MM.1S (cell line): ENCODE measurements around the gene ZNF138.

Source experiments
- DNase-seq: peaks from one replicate; pipeline ENCODE4 v3.0.0-alpha.2; 2015
- H2AFZ ChIP-seq: fragments of 300-600 bp; sonication (generic); 2 replicates; pipeline ENCODE4 v1.6.0; 2016; ENCODE audit warnings: antibody characterized with exemption, low read length
- H3F3A ChIP-seq: fragments of 300-600 bp; sonication (generic); 2 replicates; pipeline ENCODE4 v1.6.1; 2016; ENCODE audit warnings: mild to moderate bottlenecking, antibody characterized with exemption, low read length, moderate library complexity, mixed read lengths; ENCODE audit not compliant: insufficient read depth
- H3K27ac ChIP-seq: fragments of 300-600 bp; sonication (generic); 2 replicates; pipeline ENCODE4 v1.5.1; 2016; ENCODE audit warnings: mild to moderate bottlenecking, low read length
- H3K27me3 ChIP-seq: fragments of 300-600 bp; sonication (generic); replicated peaks from 2 replicates; pipeline ENCODE4 v1.6.0; 2016; ENCODE audit warnings: low read length; ENCODE audit not compliant: insufficient read depth
- H3K36me3 ChIP-seq: fragments of 300-600 bp; sonication (generic); replicated peaks from 2 replicates; pipeline ENCODE4 v1.6.1; 2016; ENCODE audit warnings: mild to moderate bottlenecking, low read length, mixed read lengths; ENCODE audit not compliant: insufficient read depth
- H3K4me1 ChIP-seq: fragments of 300-600 bp; sonication (generic); 2 replicates; pipeline ENCODE4 v1.6.1; 2016; ENCODE audit warnings: low read length, mixed read lengths
- H3K4me2 ChIP-seq: fragments of 300-600 bp; sonication (generic); 2 replicates; pipeline ENCODE4 v1.6.0; 2016; ENCODE audit warnings: low read depth, low read length
- H3K4me3 ChIP-seq: fragments of 300-600 bp; sonication (generic); 2 replicates; pipeline ENCODE4 v1.5.1; 2016; ENCODE audit warnings: low read length, mixed read lengths
- H3K79me2 ChIP-seq: fragments of 300-600 bp; sonication (generic); 2 replicates; pipeline ENCODE4 v1.6.1; 2016; ENCODE audit warnings: mixed run types, low read length, mixed read lengths
- H3K9ac ChIP-seq: fragments of 300-600 bp; sonication (generic); 2 replicates; pipeline ENCODE4 v1.6.1; 2016; ENCODE audit warnings: low read length, mixed read lengths
- H3K9me2 ChIP-seq: fragments of 300-600 bp; sonication (generic); replicated peaks from 2 replicates; pipeline ENCODE4 v1.6.1; 2016; ENCODE audit warnings: mild to moderate bottlenecking, low read length, mixed read lengths; ENCODE audit not compliant: insufficient read depth
- H3K9me3 ChIP-seq: fragments of 300-600 bp; sonication (generic); replicated peaks from 2 replicates; pipeline ENCODE4 v1.6.1; 2016; ENCODE audit warnings: mild to moderate bottlenecking, low read length, mixed read lengths; ENCODE audit not compliant: insufficient read depth
- H4K20me1 ChIP-seq: fragments of 300-600 bp; sonication (generic); 2 replicates; pipeline ENCODE4 v1.6.1; 2016; ENCODE audit warnings: mild to moderate bottlenecking, low read length, moderate library complexity, mixed read lengths; ENCODE audit not compliant: insufficient read depth
- EZH2 ChIP-seq: fragments of 300-600 bp; sonication (generic); optimal IDR thresholded peaks from 2 replicates; pipeline ENCODE3; 2017; ENCODE audit warnings: low read depth, mild to moderate bottlenecking, antibody characterized with exemption, low read length, mixed read lengths
- EZH2phosphoT487 ChIP-seq: fragments of 300-600 bp; sonication (generic); IDR thresholded peaks from 2 replicates; pipeline ENCODE4 v1.6.1; 2018; ENCODE audit warnings: antibody characterized with exemption, low read length
- TF ChIP-seq, protein P1 (sequence below): fragments of 300-600 bp; sonication (generic); IDR thresholded peaks from 2 replicates; pipeline ENCODE4 v1.5.1; 2016; ENCODE audit warnings: antibody characterized with exemption, low read length, mixed read lengths

The ZNF138 gene

DNA sequence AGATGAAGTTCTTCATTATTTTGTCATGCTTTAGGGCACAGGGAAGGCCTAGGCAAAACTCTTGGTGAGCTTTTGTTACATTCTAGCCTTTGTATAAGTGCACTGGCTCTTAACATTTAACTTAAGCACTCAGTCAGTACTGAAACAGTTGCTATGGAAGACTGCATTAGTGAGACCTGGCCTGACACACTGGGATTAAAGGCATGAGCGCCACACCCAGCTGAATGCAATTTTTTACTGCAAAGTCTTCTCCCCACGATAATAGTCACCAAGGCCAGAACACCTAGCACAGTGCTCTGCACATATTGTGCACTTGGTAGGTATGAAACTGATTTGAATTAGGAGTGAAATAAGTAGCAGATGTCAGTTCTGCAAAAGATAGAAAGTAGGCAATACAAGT, 41.2 kb upstream of the ZNF138 start:
- Histone ChIP-seq H3K9me2 (no peaks in the 10 kb centered on the region), H3K4me1 (no peaks in the 10 kb centered on the region), H3F3A (no peaks in the 10 kb centered on the region), H3K4me2 (no peak overlapping the region), H3K27ac (no peak overlapping the region), H2AFZ (no peak overlapping the region), H3K36me3 (no peaks in the 10 kb centered on the region), H3K4me3 (no peak overlapping the region), H3K79me2 (no peaks in the 10 kb centered on the region), H3K9me3 (no peaks in the 10 kb centered on the region), H3K9ac (no peak overlapping the region), H3K27me3 (no peaks in the 10 kb centered on the region), H4K20me1 (no peaks in the 10 kb centered on the region)
- no peak for DNase-seq
- no peak for TF ChIP-seq EZH2
- no peak for TF ChIP-seq EZH2phosphoT487
- TF ChIP-seq, protein P1, sequence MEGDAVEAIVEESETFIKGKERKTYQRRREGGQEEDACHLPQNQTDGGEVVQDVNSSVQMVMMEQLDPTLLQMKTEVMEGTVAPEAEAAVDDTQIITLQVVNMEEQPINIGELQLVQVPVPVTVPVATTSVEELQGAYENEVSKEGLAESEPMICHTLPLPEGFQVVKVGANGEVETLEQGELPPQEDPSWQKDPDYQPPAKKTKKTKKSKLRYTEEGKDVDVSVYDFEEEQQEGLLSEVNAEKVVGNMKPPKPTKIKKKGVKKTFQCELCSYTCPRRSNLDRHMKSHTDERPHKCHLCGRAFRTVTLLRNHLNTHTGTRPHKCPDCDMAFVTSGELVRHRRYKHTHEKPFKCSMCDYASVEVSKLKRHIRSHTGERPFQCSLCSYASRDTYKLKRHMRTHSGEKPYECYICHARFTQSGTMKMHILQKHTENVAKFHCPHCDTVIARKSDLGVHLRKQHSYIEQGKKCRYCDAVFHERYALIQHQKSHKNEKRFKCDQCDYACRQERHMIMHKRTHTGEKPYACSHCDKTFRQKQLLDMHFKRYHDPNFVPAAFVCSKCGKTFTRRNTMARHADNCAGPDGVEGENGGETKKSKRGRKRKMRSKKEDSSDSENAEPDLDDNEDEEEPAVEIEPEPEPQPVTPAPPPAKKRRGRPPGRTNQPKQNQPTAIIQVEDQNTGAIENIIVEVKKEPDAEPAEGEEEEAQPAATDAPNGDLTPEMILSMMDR, result no peak

GRCh38 chr7:64755865-64756264, 38.4 kb upstream of the ZNF138 start:
- no peak overlapping the region for H3K4me2 ChIP-seq
- no peaks in the 10 kb centered on the region for H3K9me3 ChIP-seq
- no peaks in the 10 kb centered on the region for H3K36me3 ChIP-seq
- H3F3A ChIP-seq, result no peaks in the 10 kb centered on the region
- no peaks in the 10 kb centered on the region for H3K79me2 ChIP-seq
- H3K4me1 ChIP-seq, result no peaks in the 10 kb centered on the region
- H3K9me2 ChIP-seq, result no peaks in the 10 kb centered on the region
- no peak overlapping the region for H3K4me3 ChIP-seq
- H4K20me1 ChIP-seq, result no peaks in the 10 kb centered on the region
- H3K27ac ChIP-seq, result no peak overlapping the region
- TF ChIP-seq EZH2phosphoT487 (no peak), EZH2 (no peak)
- TF ChIP-seq, protein P1, result no peak
- DNase-seq, result no peak
- no peak overlapping the region for H3K9ac ChIP-seq
- H3K27me3 ChIP-seq, result no peaks in the 10 kb centered on the region
- H2AFZ ChIP-seq, result no peak overlapping the region

DNA sequence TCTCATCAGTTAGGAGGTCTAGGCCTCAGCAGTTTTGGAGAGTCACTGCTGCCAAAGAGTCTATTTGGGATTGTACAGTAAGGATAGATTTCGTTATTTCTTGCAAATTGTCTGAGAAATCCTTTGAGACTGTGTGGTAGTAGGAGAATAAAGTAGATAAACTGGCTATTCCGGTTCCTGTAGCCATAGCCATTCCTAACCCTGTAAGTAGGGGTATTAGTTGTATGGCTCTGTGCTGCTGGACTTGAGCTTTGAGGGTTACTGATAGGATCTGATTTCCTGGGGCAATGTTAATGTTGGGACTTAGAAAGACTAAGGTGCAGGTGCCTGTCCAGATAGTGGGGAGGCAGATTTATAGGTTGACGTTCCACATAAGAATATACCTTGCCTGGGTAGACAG, 36.1 kb upstream of the ZNF138 start:
- DNase-seq, result no peak
- Histone ChIP-seq H3K27me3 (no peaks in the 10 kb centered on the region), H3K4me1 (no peaks in the 10 kb centered on the region), H3K36me3 (no peaks in the 10 kb centered on the region), H4K20me1 (no peaks in the 10 kb centered on the region), H3K9me3 (no peaks in the 10 kb centered on the region), H3K4me3 (no peak overlapping the region), H2AFZ (no peak overlapping the region), H3K27ac (no peak overlapping the region), H3K9me2 (no peaks in the 10 kb centered on the region), H3K4me2 (no peak overlapping the region), H3K9ac (no peak overlapping the region), H3K79me2 (no peaks in the 10 kb centered on the region), H3F3A (no peaks in the 10 kb centered on the region)
- TF ChIP-seq EZH2phosphoT487 (no peak), EZH2 (no peak)
- TF ChIP-seq, protein P1, result no peak
